ENCODE measurements around the gene NAT16. TPM values are rescaled to one million over a fixed set of nuclear protein-coding genes. Genes with fewer than 3 reads are reported as not detected.
"Not testable (repeated sequence)": the region's sequence is repeated elsewhere in the genome, so short reads cannot be mapped to it uniquely, and the experiment has no call there.

The NAT16 gene
- total and polyA plus RNA-seq, 12 donors = 0.14 TPM; not detected in 11

DNA sequence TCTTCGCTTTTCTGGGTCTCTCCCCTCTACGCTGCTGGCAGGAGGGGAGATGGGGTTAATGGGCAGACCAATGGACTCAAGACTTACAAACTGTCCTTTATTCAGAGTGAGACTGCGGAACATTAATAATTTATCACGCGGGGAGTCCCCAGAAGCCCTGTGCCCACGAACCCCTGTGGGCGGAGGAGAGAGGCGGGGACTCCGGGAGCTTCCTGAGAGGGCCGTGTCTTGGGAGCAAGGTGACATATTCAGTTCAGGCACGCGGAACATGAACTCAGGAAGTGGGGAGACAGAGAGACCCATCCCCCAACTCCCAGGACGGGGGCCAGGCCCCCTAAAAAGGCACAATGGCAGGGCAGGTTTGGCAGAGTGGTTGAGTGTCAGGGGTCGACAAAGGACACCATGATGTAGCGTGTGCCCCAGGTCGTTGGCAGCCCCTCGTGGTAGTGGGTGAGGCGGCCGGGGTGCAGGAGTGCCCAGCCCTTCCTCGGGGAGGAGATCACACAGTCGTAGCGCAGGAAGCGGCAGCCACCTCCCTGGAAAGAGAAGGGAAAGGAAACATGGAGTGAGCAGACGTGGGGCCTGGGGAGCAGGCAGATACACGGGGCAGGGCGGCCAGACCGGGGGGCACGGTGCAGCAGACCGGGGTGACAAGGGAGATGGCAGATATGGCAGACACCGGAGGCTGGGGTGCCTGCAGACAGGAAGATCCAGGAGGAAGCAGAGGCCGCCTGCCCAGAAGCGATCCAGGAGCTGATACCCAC is 26.0 kb upstream of the NAT16 start:
- peaks cover 0 to 5% of the 10 kb centered on the region in 2 donors for H3K4me1 ChIP-seq (replicated peaks in 1 of 2)
- intact Hi-C loops (cut with DNase I) = no loop called here
- no peak for DNase-seq
- no peak for TF ChIP-seq POLR2A (IDR thresholded peaks at IDR 0.05)
- TF ChIP-seq, protein P1, sequence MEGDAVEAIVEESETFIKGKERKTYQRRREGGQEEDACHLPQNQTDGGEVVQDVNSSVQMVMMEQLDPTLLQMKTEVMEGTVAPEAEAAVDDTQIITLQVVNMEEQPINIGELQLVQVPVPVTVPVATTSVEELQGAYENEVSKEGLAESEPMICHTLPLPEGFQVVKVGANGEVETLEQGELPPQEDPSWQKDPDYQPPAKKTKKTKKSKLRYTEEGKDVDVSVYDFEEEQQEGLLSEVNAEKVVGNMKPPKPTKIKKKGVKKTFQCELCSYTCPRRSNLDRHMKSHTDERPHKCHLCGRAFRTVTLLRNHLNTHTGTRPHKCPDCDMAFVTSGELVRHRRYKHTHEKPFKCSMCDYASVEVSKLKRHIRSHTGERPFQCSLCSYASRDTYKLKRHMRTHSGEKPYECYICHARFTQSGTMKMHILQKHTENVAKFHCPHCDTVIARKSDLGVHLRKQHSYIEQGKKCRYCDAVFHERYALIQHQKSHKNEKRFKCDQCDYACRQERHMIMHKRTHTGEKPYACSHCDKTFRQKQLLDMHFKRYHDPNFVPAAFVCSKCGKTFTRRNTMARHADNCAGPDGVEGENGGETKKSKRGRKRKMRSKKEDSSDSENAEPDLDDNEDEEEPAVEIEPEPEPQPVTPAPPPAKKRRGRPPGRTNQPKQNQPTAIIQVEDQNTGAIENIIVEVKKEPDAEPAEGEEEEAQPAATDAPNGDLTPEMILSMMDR (IDR thresholded peaks at IDR 0.05) = no peak
- H3K36me3 ChIP-seq (replicated peaks in 1 of 2) = peaks cover 0 to 26% of the 10 kb centered on the region in 2 donors
- no peaks in the 10 kb centered on the region for H3K9me3 ChIP-seq (replicated peaks in 1 of 3)
- H3K4me3 ChIP-seq = no peak overlapping the region
- no peak overlapping the region for H3K27ac ChIP-seq
- peaks cover 23% of the 10 kb centered on the region for H3K27me3 ChIP-seq
- WGBS, 4 donors = 80 to 89% (median 87%) methylated on average over 30 to 32 of the region's 32 CpGs

DNA sequence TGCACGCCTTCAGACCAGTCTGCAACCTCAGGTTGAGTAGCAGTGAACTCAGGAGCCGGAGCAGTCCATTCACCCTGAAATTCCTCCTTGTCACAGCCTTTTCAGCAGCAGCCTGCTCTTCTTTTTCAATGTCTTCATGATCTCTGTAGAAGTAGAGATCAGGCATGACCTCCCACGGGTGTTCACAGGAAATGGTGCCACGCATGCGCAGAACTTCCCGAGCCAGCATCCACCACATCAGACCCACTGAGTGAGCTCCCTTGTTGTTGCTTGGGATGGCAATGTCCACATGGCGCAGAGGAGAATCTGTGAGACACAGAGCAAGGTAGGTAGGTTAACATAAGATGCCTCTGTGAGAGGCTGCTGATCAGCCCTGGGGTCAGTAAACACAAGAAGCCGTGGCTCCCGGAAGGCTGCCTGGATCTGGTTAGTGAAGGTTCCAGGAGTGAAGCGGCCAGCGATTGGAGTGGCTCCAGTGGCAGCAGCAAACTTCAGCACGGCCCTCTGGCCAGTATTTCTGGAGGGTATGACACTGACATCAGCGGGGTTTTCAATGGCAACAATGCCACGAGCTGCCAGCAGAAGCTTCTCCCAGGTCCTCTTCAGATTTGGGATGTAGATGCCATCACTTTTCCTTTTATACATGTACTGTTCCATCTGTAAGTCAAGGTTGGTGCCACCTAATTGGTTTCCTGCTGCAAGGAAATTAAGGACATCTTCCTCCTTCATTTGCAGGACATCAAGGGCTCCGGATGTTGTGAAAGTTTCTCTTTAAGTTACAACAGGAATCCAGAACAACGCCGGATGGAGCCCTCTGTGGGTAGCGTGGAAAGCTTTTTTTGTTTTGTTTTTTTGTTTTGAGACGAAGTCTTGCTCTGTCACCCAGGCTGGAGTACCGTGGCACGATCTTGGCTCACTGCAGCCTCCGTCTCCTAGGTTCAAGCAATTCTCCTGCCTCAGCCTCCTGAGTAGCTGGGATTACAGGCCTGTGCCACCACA is 23.9 kb upstream of the NAT16 start:
- H3K36me3 ChIP-seq (replicated peaks in 1 of 2); intact Hi-C loops (cut with DNase I); H3K9me3 ChIP-seq (replicated peaks in 1 of 3); H3K4me1 ChIP-seq (replicated peaks in 1 of 2); H3K4me3 ChIP-seq; H3K27ac ChIP-seq; DNase-seq: not testable (repeated sequence)
- H3K27me3 ChIP-seq = peaks cover 25% of the 10 kb centered on the region
- WGBS, 4 donors = 70 to 73% (median 70%) methylated on average over 17 to 22 of the region's 22 CpGs

DNA sequence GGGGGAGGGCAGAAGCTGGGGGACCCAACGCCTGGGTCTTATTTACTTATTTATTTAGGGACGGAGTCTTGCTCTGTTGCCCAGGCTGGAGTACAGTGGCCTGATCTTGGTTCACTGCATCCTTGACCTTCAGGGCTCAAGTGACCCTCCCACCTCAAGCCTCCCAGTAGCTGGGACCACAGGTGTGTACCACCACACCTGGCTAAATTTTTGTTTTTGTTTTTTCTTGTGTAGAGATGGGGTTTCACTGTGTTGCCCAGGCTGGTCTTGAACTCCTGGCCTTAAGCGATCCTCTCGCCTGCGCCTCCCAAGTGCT is 22.5 kb upstream of the NAT16 start:
- Histone ChIP-seq H3K27ac (no peak overlapping the region), H3K27me3 (peaks cover 31% of the 10 kb centered on the region), H3K4me1 (replicated peaks in 1 of 2) (peaks cover 0 to 5% of the 10 kb centered on the region in 2 donors), H3K4me3 (no peak overlapping the region), H3K9me3 (replicated peaks in 1 of 3) (no peaks in the 10 kb centered on the region), H3K36me3 (replicated peaks in 1 of 2) (no peaks in the 10 kb centered on the region)
- TF ChIP-seq POLR2A (IDR thresholded peaks at IDR 0.05) = no peak
- TF ChIP-seq, protein P1 (IDR thresholded peaks at IDR 0.05) = no peak
- intact Hi-C loops (cut with DNase I) = no loop called here
- 84 to 97% (median 90%) methylated on average over 3 to 5 of the region's 5 CpGs for WGBS, 4 donors
- DNase-seq = no peak

DNA sequence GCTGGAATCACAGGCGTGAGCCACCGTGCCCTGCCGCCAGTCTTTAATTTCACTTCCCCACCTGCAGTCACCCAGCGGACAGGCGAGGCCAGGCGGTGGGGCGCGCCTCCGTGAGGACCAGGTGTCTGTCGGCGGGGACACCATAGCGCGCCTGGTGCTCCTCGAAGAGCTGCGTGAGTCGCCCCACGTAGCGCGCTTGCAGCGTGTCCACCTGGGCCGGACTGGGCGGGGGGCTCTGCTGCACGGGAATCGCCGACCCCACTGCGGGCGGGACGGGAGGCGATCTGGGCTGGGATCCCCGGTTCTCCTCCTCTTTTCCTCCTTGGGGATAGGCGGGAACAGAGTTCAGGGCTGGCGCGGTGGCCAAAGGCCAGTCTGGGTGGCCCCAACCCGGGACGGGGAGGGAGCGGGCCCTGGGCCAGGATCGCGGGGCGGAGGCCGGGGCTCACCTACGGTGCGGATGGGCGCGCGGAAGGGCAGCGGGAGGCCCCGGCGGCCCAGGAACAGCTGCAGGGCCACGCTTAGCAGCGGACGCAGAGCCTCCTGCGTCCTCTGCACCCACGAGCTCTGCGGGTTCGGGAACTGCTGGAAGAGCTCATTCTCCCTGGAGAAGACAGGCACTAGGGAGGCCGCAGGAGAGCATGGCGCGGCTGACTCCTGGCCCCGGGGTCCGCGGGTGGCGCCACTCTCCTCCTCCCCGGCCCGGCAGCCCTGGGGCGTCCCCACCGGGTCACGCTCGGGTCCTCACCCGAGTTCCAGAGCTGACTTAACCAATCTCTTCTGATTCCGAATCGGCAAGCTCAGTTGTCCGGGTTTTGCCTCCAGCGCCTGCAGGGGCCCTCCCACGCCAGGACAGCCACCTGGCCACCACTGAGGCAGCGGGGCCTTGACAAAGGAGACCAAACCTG is 21.9 kb upstream of the NAT16 start:
- WGBS, 4 donors = 0 to 46% (median 9%) methylated on average over 4 to 75 of the region's 75 CpGs
- Histone ChIP-seq H3K27me3 (peaks cover 31% of the 10 kb centered on the region), H3K27ac (no peak overlapping the region), H3K36me3 (replicated peaks in 1 of 2) (no peaks in the 10 kb centered on the region), H3K4me1 (replicated peaks in 1 of 2) (peaks cover 0 to 5% of the 10 kb centered on the region in 2 donors), H3K4me3 (no peak overlapping the region), H3K9me3 (replicated peaks in 1 of 3) (no peaks in the 10 kb centered on the region)
- intact Hi-C loops (cut with DNase I) = no loop called here
- no peak for DNase-seq
- TF ChIP-seq POLR2A (IDR thresholded peaks at IDR 0.05) = no peak
- TF ChIP-seq, protein P1 (IDR thresholded peaks at IDR 0.05) = no peak
